ENCODE data around the gene ZNF330.

The ZNF330 gene

DNA sequence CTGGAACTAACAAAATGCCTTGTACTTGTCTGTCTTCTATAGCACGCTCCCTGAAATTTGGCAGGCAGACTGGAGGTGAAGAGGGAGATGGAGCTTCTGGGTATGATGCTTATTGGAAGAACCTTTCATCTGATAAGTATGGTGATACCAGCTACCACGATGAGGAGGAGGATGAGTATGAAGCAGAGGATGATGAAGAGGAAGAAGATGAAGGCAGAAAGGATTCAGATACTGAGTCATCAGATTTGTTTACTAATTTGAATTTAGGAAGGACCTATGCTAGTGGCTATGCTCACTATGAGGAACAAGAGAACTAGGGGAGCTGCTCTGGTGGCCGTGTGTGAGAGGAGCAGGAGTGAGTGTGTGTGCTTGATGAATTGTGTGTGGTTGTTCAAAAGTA, 13.0 kb downstream of the ZNF330 start:
- TF ChIP-seq CTCF (IDR thresholded peaks at IDR 0.05; ENCODE audit: low read depth, low read length, missing control alignments), result no peak

GRCh38 chr4:141238186-141238585, 17.5 kb downstream of the ZNF330 start:
- TF ChIP-seq CTCF (IDR thresholded peaks at IDR 0.05; ENCODE audit: low read depth, low read length, missing control alignments), result no peak
- no peak overlapping the region for H3K4me3 ChIP-seq (ENCODE audit: low read depth, low read length)
- DNase-seq (ENCODE audit: low read depth), result no peak

More for the DNA sequence above, 13.0 kb downstream of the ZNF330 start:
- no peak for DNase-seq (ENCODE audit: low read depth)
- no peak overlapping the region for H3K4me3 ChIP-seq (ENCODE audit: low read depth, low read length)

GRCh38 chr4:141240259-141240658, 19.6 kb downstream of the ZNF330 start:
- no peak for TF ChIP-seq CTCF (IDR thresholded peaks at IDR 0.05; ENCODE audit: low read depth, low read length, missing control alignments)
- DNase-seq (ENCODE audit: low read depth), result no peak
- no peak overlapping the region for H3K4me3 ChIP-seq (ENCODE audit: low read depth, low read length)

DNA sequence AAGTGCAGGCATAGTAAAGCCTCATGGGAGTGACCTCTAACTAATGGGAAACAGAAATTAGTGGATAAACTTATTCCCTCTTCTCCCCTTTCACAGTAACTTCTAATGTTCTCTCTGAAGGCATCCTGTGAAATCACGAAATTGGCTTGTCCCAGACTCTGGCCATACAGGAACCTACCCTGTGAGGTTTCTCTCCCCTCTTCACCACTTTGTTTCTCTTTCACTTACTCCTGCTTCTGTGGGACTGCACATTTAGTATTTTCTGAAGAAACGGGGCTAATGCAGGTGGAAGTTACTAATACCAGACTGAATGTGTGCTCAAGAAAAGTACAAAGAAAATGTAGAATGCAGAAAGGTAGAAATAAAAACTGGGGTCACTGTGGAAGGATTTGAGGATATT, 20.0 kb downstream of the ZNF330 start:
- no peak for TF ChIP-seq CTCF (IDR thresholded peaks at IDR 0.05; ENCODE audit: low read depth, low read length, missing control alignments)
- no peak overlapping the region for H3K4me3 ChIP-seq (ENCODE audit: low read depth, low read length)

GRCh38 chr4:141241986-141242385, 21.3 kb downstream of the ZNF330 start:
- no peak for DNase-seq (ENCODE audit: low read depth)
- TF ChIP-seq CTCF (IDR thresholded peaks at IDR 0.05; ENCODE audit: low read depth, low read length, missing control alignments), result no peak

More for the DNA sequence above, 20.0 kb downstream of the ZNF330 start:
- DNase-seq (ENCODE audit: low read depth), result no peak

DNA sequence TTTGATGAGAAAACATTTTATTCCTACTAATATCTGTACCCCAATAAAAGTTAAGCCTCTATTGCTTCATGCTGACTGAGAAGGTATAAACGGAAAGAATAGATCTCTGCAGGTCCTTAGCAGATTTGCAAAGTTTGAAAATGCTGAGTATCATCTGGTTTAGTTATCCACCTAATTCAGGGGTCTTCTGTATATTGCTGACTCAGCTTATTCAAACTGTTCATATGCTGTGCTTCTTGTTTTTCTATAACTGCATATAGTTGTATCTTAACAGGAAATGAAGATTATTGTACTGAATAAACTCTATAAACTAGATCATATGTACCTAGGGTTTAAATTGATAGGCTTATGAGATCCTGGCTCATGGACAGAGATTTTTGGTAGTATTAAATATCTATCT, 23.7 kb downstream of the ZNF330 start:
- no peak for DNase-seq (ENCODE audit: low read depth)
- H3K4me3 ChIP-seq (ENCODE audit: low read depth, low read length), result no peak overlapping the region
- no peak for TF ChIP-seq CTCF (IDR thresholded peaks at IDR 0.05; ENCODE audit: low read depth, low read length, missing control alignments)

More at GRCh38 chr4:141241986-141242385, 21.3 kb downstream of the ZNF330 start:
- no peak overlapping the region for H3K4me3 ChIP-seq (ENCODE audit: low read depth, low read length)

GRCh38 chr4:141246243-141246642, 25.5 kb downstream of the ZNF330 start:
- no peak for TF ChIP-seq CTCF (IDR thresholded peaks at IDR 0.05; ENCODE audit: low read depth, low read length, missing control alignments)
- no peak for DNase-seq (ENCODE audit: low read depth)
- H3K4me3 ChIP-seq (ENCODE audit: low read depth, low read length), result no peak overlapping the region

Data from GM12864 (cell line).